Measurements from ENCODE around the gene PLEKHA7.

PLEKHA7 gene

GRCh38 chr11:16854979-16855378 lies 159.2 kb downstream of the PLEKHA7 start:
- DNase-seq, result no peak

DNA sequence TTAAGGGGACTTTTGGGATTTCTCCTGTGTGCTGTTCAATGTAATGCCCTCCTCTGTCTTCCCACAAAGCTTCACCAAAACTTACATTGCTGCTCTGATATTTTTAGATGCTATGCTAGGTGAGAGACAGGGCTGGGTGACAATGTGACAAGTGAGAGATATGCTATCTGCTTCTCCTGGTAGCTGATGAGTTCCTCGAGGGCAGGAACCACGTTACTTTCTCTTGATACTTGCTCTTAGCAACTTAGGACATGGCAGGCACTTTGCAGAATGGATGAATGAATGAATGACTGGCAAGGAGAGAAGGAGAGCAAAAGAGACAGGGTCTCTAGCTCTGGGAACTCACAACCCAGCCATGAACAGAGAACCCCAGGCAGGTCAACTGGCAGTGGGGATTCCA lies 160.4 kb downstream of the PLEKHA7 start:
- DNase-seq, result no peak

DNA sequence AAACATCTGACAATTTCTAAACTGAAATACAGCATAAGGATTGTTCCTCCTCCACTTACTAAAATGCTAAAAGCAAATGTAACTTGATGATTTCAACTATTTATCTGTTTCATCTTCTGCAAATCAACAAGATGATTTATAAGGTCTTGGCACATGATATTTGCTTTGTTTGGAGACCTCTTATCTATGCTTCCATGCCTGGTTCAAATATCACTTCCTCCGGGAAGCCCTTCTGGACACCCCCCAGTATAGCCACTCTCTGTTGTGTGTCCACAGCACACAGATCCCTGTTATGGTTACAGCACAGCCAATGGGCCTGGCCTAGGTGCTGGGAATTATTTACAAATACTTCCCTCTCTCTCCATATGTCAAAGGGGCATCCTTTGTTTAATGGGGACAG lies 160.9 kb downstream of the PLEKHA7 start:
- DNase-seq, result no peak

- DNase-seq, result no peak
Measured at GRCh38 chr11:16846305-16846704, 167.9 kb downstream of the PLEKHA7 start.

DNA sequence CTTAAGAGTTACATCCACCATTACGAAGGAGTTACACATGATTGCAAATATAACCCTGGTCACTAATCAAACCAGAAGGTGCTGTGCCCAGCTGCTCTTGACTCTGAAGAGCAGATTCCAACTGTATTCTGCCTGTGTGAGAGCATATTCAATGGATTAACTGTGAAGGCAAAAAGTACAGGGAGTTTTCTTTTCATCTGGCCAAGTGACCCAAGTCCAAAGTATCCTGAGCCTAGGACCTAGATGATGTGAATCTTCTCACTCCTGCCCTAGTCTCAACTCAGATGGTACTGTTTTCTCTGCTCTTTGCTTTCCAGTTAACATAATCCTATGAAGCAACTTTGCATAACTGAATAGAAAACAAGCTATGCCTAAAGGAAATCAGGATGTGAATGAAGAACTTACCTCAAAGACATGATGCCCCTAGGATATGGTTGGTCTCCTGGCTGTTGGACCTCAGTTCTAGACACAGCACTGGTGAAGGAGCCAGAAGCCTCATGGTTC lies 169.9 kb downstream of the PLEKHA7 start:
- no peak for DNase-seq

DNA sequence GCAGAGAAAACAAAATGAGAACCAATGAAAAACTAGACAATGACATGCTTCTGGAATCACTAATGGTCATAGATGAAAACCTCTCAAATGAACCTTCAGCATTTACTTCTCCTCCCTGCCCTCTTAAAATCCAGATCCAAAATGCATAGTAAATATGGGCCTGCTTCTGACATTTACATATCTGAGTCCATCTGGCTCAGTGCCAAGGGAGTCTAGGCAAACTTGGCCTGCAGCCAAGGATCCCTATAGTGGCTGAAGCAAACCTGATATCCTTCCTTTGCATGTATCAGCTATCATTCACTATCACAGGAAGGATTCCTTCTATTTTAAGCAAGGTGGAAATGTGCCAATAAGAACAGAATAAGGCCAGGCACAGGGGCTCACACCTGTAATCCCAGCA lies 170.9 kb downstream of the PLEKHA7 start:
- DNase-seq, result peak in 1 of 56 donors; percentile 18

DNA sequence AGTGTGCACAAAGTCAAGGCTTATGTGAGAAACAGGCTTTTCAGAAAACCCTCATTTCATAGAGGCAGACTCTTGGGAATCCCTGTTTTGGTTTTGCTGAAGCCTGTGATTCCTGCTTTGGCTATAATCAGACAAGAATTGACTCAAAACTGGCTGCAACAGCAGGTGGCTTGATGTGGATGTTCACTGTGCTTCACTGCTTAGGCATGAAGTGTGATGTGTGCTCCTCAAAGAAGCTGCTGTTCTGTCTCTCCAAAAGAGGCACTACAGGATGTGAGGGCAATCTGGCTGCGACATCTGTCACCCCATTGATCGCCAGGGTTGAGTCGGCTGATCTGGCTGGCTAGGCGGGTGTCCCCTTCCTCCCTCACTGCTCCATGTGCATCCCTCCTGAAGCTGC lies 172.2 kb downstream of the PLEKHA7 start:
- DNase-seq, result no peak

DNA sequence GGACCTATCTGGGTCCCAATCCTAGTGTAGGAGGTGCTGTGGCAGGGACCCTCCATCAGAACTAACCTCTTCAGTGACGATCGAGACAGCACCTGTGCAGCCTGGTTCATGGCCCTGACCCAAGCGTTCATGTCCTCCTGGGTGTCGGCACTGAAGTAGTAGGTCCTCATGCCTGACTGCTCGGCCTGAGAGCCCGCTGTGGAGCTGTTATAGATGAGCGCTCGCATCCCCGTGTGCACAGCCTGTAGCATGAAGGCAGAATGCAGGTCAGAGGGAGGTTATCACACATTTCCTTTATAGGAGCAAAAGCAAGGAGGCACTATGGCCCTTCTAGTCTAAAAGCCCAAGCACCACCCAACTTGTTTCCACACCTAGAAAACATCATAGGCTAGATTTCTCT lies 172.7 kb downstream of the PLEKHA7 start:
- no peak for DNase-seq

DNA sequence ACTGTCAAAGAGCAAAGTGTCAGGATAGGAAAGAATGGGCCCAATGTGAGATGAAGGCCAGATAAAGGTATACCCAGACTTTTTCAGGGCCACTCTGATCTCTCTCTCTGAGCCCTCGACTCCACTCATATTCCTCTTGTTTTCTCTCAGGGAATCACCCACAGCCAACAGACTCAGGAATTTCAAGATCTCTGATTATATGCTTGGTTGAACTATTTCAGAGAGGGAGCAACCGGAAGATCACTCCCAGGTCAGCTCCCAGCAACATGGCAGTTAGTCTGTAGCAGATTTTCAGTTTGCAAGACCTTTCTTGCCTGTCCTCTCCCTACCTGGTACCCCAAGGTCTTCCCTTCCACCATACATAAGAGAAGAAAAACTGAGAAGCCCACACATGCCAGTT lies 173.3 kb downstream of the PLEKHA7 start:
- no peak for DNase-seq

- no peak for DNase-seq
Measured at GRCh38 chr11:16839821-16840220, 174.4 kb downstream of the PLEKHA7 start.

GRCh38 chr11:16834384-16834783 lies 179.8 kb downstream of the PLEKHA7 start:
- no peak for DNase-seq

- no peak for DNase-seq
Measured at GRCh38 chr11:16833026-16833425, 181.2 kb downstream of the PLEKHA7 start.

DNA sequence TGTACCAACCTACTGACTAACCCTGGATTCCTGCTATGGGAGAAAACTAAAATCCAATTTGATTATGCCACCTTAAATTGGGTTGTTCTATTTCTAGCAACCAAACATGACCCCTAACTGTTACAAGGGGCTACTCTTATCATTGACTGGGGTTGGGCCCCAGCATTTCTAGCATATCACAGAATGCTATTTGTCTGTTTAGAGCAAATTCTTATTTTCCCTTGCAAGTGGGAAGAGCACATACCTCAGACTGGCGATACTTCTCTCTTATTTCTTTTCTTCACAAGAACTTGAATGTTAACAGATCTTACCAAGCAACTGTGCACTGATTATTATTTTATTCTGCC lies 182.0 kb downstream of the PLEKHA7 start:
- no peak for DNase-seq

- no peak for DNase-seq
Measured at GRCh38 chr11:16831316-16832192, 182.7 kb downstream of the PLEKHA7 start.

DNA sequence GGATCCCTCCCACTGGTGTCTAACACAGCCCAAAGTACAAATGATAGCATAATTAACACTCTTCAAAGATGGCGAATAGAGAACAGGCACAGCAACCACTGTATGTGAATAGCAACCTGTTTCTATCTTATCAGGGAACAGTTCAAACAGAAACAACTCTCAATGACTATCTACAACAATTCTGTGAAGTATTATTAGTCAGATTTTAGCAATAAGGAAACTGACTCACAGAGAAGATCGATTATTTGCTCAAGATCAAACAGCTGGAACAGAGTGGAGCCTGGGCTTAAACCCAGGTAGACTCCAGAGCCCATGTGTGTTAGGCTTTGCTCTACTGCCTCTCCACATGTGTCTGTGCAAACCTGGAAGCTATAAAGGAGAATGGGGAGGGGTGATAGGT lies 187.1 kb downstream of the PLEKHA7 start:
- no peak for DNase-seq

DNA sequence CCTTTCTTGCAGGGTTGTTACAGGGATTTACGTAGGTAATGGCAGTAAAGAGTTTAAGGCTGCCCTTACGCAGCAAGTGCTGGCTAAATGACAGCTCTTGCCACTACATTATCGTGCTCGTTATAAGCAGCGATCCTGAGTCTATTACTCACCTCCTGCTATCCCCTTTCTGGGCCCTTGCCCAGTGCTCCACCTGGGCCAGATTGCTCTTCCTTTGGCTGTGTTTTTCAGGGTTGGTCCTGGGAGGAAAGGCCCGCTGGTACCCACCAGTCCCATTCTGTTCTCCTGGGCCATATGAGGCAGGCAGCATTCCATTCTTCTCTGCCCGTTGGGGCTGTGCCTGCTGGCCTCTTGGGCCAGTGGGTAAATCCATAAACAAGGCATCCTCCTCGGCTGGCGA lies 188.2 kb downstream of the PLEKHA7 start:
- no peak for DNase-seq

GRCh38 chr11:16825101-16825500 lies 189.1 kb downstream of the PLEKHA7 start:
- no peak for DNase-seq

- peak in 43 of 56 donors; percentile 6 to 86 (median 46) for DNase-seq
Measured at GRCh38 chr11:16820324-16821092, 193.7 kb downstream of the PLEKHA7 start.

- DNase-seq, result no peak
Measured at GRCh38 chr11:16818284-16818683, 195.9 kb downstream of the PLEKHA7 start.

DNA sequence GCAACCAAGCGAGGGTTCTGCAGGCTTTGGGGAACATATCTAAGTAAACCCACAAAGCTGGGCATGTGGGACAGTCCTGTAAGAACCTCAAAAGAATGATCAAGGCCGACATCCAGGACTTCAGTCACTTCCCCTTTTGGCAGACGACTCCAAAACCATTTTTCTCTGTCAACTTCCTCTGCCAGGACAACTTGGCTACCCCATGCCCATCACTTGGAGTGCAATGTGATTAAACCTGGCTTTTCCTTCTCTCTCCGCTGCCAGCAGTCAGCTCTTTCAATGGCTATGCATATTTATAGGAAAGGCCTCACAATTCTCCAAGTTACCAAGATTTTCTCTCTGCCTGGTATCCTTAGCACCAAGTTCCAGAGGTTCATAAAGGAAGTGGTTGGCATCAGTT lies 196.9 kb downstream of the PLEKHA7 start:
- peak in 14 of 56 donors; percentile 9 to 61 (median 18) for DNase-seq

DNA sequence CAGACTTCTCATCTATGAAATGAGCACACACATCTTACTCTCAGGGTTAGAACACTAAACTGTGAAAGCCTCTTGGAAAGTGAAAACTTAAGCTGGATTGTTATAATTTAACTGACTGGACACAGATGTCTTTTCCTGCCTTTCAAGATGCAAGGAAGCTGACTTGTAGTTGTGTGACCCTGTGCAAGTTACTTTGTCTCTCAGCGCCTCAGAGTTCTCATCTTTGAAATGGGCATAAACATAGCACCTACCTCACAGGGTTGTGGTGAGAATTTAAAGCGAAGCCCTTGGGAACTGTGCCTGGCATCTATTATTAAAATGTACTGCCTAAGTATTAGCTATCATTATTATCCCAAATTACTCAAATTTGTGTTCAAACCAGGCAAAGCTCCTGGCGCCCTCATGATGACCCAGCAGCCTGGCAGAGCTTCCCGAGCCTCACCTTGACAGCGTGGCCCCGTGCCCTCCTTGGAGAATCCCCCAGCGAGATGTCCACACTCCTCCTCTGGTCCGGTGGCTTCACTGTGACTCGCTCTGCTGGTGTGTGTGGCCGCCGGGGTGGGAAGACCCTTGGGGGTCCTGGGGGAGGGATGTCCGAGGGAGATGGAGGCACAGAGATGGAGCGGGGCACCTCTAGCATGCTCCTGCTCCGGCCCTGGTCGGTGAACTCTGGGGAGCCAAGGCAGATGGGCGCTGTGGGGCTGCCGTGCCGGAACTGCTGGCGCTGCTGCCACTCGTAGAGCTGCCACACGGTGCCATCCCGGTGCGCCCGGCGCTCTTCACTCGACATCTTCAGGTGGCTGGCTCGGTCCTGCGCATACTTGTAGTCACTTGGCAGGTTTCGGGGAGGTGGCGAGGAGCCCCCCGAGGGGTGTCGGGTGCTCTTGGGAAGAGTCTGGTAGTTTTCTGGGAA lies 197.6 kb downstream of the PLEKHA7 start:
- no peak for DNase-seq
